Non-pigmented ciliary epithelial cell (primary cell): ENCODE measurements around the gene TSHZ2.
"Not testable (repeated sequence)": the region's sequence is repeated elsewhere in the genome, so short reads cannot be mapped to it uniquely, and the experiment has no call there.

Experiments
- DNase-seq: peaks from one replicate; pipeline ENCODE4 v3.0.0-alpha.2; 2010; ENCODE audit warnings: low read depth

The TSHZ2 gene

DNA sequence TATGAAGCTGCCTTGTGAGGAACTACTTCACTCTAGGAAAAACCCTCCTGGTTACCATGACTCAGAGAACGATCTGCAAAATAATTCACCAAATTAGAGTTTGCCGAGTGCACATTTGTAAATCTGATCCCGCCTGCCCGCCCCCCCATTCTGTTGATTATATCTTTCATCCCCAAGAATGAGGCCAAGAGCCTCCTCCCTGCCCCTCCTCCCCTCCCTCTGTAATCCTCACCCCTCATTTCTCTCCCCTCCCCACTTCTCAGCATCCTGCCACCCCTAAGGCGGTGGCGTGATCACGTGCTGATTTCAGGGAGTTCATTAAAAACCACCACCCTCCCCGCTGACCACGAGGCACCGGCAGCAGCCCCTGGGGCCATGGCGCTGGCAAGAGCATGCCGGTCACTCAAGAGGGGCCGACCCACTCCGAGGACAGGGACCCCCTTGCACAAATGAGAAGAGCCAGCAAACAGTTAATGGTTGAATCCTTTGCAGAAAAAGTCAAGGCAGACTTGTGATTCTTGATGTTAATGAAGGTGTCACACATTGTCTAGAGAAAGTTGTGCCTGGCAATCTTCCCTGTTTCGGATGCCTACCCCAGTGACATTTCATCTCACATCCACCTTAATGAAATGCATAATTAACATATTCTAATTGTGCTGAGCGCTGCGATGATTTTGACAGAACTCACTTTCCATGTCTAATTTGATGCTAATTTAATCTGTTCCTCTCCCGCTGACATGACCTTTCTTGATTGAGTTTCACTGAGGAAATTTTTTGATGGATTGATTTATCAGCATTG, 373.6 kb downstream of the TSHZ2 start:
- DNase-seq: no peak

DNA sequence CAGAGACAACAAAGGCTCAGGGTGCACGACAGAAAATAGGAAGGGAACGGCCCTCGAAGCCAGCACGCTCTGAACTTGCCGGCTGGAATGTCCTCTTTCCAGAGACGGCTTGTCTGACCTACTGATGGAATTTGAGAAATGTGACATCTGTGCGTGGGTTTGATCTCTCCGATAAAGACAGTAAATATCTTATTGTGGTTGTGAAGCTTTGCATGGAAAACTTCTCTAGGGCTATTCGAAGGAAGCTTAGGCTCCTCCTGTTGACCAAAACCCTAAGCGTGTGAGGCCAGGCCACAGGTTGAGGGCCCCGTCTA, 374.1 kb downstream of the TSHZ2 start:
- no peak for DNase-seq

DNA sequence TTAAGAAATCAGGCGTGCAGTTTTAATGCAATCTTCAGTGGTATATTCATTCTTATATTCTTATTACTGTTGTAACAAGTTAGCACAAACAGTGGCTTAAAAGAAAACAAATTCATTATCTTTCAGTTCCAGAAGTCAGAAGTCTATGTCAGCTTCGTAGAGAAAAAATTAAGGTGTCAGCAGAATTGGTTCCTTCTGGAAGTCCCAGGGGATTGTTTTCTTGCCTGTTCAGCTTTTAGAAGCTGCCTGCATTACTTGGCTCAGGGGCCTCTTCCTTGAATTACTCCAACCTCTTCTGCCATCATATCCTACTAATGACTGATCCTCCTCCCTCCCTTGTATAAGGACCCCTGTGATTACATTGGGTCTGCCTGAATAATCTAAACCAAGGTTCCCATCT, 377.6 kb downstream of the TSHZ2 start:
- no peak for DNase-seq

DNA sequence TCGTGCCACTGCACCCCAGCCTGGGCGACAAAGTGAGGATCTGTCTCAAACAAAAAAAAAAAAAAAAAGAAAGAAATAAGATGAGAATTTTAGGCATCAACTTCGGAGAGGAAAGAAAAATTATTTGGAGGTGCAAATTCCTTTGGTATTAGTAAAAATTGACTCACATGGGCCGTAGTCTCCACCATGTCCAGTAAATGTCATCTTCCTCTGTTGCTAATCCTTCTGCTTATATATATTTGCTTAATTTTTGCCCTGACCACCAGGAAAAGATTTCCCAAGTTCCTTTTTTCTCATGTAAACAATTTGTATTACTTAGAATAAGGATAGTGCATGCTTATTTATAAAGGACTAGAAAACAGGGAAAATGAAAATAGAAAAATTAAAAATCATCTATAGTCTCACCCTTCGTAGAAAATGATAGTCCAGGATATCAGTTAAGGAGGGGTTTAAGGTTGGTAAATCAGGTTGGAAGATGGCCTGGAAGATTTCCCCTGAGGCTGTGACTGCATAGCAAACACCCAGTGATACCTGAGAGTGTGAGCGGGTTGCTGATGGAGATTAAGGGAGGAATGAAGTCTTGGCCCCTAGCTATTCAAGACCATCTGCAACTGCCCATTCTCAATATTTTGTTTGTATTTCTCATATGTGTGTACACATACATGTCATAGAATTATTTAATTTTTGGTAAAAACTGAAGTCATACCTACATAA, 380.7 kb downstream of the TSHZ2 start:
- no peak for DNase-seq

DNA sequence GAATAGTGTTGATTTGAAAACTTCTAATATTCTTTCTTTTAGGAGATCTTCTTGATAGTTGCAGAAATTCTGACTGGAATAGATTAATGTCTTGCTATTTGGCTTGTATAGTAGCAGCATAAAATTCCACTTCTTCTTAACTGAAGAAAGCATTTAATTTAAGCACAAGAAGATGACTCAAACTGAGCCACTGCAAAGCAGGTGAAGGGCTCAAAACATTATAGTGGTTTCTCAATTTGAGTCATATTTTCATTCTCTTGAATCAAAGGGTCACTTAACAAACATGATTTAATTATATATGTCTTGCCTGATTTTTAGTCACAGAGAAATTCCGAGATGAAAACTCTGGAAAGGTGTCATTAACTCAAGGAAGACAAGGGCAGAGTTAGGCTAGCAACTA, 382.2 kb downstream of the TSHZ2 start:
- DNase-seq: no peak

DNA sequence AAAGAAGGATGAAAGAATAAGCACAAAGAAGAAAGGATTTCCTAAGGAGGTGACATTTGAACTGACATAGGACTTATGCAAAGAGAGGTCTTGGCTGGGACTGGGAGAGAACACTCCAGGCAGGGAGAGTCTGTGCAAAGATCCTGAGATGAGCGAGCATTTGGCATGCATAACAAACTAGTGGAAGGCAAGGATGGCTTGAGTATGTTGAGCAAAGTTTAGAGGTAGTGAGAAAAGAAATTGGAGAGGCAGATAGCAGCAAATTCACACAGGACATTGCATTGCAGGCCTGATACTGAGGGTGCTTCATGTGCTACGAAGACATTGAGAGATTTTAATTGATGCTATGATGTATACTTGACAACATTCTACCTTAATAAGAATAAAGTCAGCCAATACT, 383.6 kb downstream of the TSHZ2 start:
- DNase-seq: no peak

DNA sequence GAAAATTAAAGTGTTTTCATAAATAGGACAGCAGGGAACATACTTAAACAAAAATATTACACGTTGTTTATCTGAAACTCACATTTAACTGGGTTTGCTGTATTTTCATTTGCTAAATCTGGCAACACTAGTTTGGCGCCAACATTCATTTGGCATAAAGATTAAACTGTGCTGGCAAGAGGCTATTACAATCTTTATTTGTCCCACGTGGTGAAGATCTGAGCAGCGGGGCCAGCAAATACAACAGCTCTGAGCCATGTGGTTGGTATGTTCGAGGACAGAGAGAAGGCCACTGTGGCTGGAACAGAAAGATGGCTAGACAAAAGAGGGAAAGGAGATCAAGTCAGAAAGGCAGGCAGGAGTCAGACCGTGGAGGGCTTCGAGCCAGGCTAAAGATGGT, 387.3 kb downstream of the TSHZ2 start:
- no peak for DNase-seq

DNA sequence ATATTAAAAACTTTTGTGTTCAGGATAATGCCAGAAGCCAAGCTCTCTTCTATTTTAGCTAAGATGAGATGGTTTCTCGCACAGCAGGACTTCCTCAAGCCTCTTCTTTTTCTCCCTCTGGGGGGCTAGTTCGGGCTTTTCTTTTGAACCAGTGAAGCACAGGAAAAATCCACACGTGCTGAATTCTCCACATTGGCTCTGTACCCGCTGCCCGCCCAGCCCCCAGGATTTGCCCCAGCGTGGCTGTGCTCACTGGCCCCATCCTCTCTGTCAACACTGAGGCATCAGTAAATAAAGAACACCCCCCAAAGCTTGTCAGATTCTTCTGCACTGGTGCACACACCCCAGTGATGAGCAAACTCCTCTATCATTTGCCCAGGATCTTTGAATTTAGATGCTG, 388.7 kb downstream of the TSHZ2 start:
- DNase-seq: no peak

DNA sequence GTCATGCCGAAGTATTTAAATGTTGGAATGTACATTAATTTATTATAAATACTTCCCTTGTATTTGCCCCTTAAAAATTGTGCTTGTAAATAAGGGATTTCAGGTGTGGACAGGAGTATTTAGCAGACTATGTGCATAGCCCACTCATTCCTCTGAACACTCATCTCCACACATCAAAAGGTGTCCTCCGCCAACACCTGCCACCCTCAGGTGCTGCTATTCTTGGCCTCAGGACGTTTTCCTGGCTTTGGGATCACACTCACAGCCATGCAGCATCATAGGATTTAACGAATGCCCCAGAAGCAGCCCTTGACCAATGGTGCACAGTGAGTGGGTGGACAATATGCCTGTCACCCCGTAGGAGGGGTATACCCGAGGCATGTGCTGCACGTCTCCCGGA, 390.6 kb downstream of the TSHZ2 start:
- no peak for DNase-seq

DNA sequence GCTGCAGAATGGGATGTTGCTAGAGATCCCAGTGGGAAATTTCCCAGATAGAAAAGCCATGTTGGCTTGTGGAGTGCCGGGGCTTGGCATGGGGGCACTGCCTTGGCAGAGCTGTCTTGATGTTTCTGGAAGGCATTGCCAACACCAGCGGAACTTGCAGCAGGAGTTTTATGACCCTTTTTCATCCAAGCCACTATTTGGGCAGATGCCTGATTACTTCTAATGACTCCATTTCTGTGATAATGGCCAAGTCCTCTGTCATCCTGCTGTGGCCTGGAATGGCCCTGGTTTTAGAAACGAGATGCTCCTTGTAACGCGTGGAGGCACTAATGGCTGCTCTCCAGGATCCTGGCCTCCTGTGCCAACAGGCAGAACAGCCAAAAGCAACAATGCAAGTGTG, 392.5 kb downstream of the TSHZ2 start:
- DNase-seq: no peak

DNA sequence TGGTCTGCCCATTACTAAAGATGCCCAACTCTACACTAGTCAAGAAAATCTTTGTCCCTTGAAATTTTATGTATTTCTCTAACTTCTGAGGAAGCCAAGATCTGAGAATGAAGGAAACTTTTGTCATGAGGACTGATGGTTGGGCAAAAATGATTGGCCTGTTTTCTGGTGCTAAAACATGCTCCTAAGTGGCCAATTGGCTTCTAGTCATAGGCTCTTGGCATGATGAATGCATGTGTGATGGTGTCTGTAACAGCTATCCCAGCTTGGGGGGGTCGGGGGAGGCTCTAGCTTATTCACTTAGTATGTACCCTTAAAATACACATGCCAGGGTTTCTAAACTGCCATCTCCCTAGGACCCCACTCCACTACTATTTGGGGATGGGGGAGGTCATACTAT, 392.9 kb downstream of the TSHZ2 start:
- DNase-seq: no peak

DNA sequence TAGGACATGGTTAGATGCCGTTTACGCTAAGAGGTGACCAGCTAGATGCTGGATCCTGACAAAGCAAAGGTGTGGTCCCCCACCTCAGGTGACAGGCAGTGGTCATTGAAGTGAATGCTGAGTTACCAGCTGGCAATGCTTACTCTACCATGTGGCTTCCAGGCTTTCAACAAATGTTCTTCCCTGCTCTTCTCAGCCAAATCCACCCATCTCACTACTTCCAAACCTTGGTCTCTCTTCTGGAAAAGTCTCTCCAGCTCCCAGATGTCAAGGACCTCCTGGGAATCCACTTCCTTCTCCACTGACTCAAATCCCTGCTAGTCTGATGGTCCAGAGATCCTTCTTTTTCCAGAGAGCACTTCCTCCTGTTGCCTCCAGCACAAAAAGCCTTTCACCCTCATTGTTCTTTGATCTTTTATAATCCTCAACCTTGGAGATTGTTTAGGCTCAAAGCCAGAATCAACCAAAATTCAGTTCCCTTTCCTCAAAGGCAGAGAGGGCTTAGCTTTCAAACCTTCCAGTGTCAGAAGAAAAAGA, 393.4 kb downstream of the TSHZ2 start:
- DNase-seq: no peak

DNA sequence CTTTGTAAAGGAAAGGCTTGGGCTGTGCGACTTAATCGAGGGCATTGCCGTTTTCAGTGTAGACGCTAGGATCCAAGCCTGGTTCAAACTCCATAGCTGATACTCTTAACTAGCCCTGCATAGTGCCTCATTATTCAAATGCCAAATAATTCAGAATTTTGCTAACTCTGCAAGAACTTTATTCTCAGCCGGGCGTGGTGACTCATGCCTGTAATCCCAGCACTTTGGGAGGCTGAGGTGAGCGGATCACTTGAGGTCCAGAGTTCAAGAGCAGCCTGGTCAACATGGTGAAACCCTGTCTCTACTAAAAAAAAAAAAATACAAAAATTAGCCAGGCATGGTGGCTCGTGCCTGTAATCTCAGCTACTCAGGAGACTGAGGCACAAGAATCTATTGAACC, 394.8 kb downstream of the TSHZ2 start:
- DNase-seq: not testable (repeated sequence)

DNA sequence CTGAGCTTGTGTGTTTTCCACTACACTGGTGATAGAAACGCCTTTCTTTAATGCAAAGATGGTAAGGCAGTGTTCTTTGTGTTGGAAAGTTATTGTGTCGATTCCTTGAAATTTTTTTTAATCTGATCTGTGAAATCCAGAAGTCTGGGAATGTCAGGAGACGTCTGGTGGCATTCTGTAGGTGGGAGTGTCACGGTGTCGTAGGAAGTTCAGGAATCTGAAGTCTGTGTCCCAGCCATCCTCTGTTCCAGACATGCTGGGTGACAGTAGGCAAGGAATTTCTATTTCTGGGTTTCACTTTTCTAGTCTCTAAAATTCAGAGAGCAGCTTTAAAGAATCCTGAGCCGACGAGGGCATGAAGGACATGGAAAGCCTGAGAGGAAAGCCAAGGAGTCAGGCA, 397.7 kb downstream of the TSHZ2 start:
- no peak for DNase-seq

DNA sequence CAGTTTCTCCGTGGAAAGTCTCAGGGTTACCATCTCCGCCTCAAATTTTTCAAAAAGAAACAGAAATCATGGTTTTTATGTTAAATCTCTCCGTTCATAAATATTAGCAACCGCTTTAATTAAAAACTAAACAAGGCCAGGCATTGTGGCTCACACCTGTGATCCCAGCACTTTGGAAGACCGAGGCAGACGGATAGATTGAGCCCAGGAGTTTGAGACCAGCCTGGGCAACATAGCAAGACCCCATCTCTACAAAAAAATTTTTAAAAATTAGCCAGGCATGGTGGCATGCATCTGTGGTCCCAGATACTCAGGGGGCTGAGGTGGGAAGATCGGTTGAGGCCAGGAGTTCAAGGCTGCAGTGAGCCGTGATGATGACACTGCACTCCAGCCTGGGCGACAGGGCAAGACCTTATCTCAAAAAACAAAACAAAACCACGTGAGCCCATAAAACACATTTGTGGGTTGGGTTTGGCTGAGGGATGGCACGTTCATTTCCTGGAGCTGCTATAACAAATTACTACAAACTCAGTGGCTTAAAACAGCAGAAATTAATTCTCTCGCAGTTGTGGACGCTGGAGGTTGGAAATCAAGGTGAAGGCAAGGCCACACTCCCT, 398.3 kb downstream of the TSHZ2 start:
- DNase-seq: no peak

DNA sequence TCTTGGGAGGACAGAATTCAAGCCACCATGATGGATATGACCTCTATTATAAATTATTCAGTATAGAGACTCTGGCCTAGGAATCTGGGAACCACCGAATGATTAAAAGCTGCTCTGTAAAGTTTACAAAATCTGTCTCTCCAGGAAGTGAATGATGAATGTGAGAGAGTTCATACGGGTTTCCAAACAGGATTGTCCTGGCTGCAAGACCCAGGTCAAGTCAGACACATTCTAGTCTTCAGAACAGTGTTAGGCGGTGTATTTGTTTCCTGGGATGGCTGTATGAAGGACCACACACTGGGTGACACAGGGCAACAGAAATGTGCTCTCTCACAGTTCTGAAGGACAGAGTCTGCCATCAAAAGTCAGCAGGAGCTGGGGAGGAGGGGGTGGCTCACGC, 399.1 kb downstream of the TSHZ2 start:
- no peak for DNase-seq

DNA sequence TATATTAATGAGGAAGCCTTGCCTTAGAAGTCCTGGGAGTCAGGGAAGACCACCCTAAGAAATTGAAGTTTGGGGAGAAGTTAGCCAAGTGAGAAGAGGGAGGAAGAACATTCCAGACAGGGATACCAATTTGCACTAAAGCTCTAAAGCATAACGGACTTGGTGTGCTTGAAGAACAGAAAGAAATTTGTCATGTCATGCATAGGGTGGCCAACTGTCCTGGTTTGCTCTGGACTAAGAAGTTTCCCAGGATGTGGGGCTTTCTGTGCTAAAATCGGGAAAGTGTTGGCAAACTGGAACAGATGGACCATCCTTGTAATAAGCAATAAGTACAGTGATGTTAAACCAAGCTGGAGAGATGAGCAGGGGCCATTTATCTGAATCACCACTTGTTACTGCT, 403.9 kb downstream of the TSHZ2 start:
- no peak for DNase-seq

DNA sequence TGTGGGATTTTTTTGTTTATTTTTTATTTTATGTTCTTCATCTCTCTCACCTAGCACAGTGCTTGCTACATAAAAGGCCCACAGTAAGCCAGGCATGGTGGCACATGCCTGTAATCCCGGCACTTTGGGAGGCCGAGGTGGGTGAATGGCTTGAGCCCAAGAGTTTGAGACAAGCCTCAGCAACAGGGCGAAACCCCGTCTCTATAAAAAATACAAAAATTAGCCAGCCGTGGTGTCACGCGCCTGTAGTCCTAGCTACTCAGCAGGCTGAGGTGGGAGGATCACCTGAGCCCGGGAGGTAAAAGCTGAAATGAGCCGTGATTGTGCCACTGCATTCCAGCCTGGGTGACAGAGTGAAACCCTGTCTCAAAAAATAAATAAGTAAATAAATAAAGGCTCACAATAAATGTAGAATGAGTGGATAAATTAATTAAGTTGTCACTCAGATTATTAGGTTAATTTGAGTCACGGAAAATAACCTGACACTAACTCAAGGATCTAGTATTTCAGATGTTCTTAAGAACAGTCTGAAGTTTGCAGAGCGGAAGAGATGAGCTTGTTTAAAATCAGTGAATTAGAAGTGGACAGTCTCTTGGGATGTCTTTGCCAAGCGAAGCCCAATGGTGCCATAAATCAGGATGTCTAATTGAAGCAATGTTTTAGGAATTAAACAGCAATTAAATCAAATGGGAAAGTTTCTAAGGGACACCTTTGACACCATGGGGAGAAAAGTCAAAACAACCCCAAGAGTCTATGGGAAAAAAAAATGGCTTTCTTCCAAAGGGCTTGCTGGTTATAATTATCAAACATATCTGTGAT, 407.1 kb downstream of the TSHZ2 start:
- no peak for DNase-seq

DNA sequence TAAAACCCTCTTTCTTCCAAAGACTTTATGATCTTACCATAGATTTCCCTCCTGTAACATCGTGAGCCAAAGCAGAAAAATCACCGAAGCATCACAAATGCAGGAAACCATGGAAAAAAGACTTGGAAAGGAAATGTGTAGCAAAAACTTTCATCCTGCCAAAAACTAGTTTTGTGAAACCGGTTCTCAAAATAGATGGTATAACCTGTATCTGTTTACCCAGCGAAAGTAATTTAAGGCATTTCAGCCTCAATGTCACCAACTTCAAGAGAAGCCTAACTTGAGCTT, 407.6 kb downstream of the TSHZ2 start:
- no peak for DNase-seq

DNA sequence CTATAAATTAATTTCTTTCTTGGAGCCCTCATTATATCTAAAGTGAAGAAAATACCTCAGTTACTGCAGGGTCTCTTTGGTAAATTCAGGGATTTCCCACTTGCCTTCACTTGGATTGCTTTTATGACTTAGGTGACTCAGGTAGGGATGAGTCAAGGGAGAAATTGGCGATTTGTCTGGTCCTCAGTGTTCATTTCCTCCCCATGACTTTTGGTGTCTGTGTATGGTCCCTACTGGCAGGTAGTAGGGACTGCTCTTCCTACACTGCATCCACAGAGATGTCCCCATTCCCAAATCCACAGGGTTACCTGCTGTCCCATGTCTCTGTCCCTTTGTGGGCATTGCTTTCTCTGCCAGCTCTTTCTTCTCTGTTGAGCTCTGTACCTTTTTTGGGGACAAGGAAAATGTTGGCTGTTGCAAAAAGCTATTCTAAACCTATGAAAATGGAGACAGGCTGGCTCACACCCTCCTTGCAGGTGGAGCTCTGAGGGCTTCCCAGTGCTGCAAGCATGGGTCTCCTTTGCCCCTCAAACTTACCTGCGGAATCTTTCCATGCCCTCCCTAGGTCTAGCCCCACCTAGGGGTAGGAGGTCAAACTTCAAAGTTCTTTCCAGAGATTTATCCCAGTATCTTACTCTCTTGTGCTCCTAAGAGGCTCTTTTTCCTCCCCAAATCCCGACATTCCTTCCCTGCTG, 409.6 kb downstream of the TSHZ2 start:
- no peak for DNase-seq

DNA sequence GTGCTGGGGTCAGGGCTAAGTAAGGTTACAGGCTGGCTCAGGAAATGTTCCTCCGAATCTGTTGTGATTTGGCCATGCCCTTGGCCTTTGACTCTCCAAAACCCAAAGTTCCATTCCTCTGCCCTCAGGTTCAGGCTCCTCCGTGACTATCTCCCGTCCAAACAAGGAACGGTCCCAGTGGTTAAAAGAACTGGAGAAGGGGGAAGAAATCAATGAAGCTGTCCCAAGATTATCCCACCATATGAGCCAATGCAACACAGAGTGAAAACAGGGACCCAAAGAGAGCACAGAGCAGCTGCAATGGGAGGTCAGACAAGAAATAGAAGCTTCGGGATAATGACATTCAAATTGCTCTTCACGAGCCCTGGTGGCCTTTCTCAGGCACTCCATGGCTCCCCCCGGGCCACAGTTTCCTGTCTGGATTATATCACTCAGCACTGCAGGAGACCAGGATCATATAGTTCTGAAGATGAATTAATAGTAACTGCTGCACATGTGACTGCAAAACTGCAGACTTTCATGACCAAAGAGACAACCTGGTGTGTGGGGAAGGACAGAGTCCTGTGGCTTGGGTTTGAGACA, 410.2 kb downstream of the TSHZ2 start:
- no peak for DNase-seq

DNA sequence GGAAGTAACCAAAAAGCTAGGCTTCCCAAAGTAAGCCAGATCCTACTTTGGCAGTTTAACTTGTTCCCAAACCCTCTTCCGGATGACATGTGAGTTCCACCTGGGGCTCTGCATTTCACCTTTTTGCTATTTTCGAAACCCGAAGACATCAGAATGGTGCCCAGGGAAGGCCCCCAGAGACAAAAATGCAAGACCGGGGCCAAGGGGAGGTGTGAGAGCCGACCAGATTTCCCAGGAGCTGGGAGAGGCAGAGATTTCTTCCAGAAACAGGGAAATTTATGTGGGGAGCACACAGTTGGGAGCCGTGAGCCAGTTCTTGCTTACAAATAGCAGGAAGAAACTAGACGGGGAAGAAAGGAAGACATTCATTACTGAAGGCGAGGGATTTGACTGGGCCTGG, 411.8 kb downstream of the TSHZ2 start:
- DNase-seq: no peak
